GM19463 (cell line): ENCODE data around the gene TMEM208.

Experiments used
- ATAC-seq: cut with Tn5 transposase; IDR thresholded peaks from one replicate; pipeline ENCODE4 v1.9.1; 2021; ENCODE audit warnings: mild to moderate bottlenecking, moderate library complexity; ENCODE audit not compliant: unreplicated experiment

The TMEM208 gene

GRCh38 chr16:67248401-67249177 lies 21.7 kb downstream of the TMEM208 start, which contains the start of gene SLC9A5:
TSS of gene SLC9A5 (plus strand) at chr16:67248979. CDS start at chr16:67249015, 36 bp downstream.
- no peak for ATAC-seq

GRCh38 chr16:67249178-67250044 lies 22.5 kb downstream of the TMEM208 start:
- ATAC-seq: no peak

GRCh38 chr16:67250045-67250327 lies 23.1 kb downstream of the TMEM208 start:
- no peak for ATAC-seq

DNA sequence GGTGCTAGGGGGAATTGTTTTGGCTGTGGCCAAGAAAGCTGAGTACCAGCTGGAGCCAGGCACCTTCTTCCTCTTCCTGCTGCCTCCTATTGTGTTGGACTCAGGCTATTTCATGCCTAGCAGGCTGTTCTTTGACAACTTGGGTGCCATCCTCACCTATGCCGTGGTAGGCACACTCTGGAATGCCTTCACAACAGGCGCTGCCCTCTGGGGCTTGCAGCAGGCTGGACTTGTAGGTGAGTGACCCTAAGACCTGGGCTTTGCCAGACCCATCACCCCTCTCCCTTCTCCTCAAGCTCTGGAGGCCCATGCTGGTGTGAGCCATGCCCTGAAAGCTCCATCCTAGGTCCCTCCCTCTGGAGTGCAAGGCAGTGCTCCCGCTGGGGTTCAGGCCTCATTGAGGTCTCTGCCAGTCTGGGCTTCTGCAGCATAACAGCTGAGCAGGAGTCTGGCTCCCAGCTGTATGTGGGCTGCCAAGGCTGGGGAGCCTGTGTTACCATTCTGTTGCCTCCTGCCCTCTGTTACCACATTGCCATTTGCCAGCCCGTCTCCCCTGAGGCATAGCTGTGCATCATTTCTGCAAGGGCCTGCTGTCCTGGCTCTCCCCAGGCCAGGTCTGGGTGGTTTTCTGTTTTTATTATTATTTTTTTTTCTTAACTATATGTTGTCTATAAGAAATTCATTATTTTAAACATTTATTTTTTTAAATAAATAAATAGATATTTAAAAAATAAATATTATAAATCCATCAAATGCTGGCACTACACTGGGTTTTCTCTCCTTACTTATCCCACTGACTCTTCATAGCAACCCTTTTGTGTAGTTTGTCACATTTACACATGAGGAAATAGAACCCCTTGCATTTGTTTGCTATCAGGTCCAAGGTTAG lies 25.9 kb downstream of the TMEM208 start:
- ATAC-seq: no peak

GRCh38 chr16:67254801-67255552 lies 28.0 kb downstream of the TMEM208 start:
- no peak for ATAC-seq

GRCh38 chr16:67255553-67256221 lies 28.8 kb downstream of the TMEM208 start:
- no peak for ATAC-seq

DNA sequence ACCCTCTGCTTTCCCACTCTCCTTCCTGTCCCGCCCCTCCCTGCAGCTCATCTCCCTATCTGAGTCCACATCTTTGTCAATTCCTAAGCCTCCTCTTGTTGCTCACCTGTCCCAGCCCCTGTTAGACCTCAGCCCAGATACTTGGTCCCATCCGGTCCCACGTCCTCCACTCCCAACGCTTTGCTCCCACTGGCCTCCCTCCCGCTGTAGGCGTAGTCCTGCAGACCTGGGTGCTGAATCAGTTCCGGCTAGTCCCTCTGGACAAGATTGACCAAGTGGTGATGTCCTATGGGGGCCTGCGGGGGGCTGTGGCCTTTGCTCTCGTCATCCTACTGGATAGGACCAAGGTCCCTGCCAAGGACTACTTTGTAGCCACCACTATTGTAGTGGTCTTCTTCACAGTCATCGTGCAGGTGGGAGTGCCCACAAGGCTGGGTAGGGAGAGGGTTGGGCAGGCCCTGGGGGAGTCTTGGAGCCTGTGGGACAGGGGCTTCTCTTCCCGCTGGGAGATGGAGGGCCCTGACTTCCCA lies 29.8 kb downstream of the TMEM208 start:
- no peak for ATAC-seq

DNA sequence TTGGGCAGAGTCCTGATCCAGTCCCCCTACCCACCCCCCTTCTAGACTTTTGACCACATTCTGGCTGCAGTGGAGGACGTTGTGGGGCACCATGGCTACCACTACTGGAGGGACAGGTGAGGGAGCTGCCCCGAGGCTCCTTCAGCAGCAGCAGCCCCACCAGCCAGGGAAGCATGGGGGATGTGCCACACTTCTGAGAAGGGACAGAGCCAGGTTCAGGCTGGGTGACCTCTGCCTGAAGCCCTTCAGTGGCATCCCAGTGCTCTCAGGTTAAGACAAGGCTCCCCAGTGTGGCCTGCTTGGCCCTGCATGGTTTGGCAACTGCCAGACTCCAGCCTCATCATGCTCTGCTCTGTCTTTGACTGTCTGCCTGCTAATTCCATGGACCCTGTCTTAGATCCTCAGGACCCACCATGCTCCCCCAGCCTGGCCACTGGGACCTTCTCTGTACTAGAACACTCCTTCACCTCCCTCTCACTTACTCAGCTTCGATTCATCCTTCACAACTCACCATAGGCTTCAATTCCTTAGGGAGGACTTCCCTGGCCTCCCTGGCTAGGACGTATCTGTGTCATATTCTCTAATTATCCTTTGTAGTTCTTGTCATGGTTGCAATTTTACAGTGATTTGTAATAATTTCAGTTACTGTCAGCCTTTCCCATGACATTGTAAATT lies 30.7 kb downstream of the TMEM208 start:
- no peak for ATAC-seq

DNA sequence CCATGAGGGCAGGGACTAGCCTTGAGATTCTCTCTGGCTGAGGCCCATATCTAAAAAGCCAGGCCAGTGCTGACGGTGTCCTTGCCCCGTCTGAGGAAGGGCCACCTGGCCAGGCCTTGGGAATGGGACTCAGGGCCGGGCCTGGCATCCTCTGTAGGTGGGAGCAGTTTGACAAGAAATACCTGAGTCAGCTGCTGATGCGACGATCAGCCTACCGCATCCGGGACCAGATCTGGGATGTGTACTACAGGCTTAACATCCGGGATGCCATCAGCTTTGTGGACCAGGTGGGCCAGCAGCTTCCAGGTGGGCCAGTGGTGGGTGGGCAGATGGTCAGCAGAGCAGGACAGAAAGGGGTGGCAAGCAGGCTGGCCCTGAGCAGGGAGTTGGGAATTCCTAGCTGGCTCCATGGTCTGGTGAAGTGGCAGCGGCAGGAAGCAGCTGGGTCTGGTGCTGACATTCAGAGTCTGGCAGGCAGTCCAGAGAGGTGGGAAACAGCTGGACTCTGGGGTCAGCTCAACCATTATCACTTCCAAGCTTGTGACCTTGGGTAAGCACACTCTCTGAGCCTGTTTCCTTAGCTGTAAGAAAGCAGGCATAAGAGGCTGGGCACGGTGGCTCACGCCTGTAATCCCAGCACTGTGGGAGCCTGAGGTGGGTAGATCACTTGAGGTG lies 31.4 kb downstream of the TMEM208 start:
- ATAC-seq: no peak

- ATAC-seq: no peak
Observed at GRCh38 chr16:67259705-67260104, 32.8 kb downstream of the TMEM208 start.

- no peak for ATAC-seq
Observed at GRCh38 chr16:67260426-67261063, 33.6 kb downstream of the TMEM208 start.

DNA sequence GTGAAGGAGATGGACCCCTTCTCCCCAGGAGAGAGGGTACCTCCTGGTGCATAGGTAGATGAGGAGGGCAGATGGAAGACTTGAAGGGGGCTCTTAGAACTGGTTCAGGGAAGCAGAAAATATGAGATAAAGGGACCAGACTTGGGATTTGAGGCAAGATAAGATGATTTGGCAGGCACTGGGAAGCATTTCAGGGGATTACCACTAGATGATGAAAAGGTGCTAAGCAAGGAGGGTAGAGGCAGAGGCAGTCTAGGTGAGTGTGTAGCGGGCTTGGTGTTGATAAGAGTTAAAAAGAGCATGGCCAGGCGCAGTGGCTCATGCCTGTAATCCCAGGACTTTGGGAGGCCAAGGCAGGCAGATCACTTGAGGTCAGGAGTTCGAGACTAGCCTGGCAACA lies 36.3 kb downstream of the TMEM208 start:
- ATAC-seq: no peak

DNA sequence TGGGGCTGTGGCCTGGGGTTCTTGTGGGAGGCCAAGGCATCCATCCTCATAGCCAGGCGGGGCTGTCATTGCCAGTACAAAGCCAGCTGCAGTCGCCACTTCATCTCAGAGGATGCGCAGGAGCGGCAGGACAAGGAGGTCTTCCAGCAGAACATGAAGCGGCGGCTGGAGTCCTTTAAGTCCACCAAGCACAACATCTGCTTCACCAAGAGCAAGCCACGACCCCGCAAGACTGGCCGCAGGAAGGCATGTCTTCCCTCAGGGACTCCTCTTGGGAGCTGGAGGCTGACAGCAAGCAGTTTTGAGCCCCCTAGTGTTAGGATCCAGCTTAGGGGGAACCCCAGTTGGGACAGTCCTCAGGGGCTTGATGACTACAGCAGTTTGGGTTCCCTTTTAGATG lies 37.3 kb downstream of the TMEM208 start:
- ATAC-seq: no peak

DNA sequence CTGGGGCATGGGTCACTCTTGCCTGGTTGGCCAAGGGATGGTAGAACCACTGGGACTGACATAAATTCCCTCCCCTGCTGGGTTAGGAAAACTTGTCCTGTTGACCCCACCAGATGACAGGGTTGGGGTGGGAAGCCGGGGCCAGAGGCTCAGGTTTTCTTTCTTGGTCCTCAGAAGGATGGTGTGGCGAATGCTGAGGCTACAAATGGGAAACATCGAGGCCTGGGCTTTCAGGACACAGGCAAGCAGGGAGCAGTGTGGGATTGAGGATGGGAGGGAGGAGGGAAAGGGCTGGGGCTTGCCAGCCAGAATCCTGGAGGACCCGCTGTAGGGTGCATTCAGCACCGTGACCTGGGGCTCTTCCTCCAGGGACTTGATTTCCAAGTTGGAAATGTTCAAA lies 37.9 kb downstream of the TMEM208 start:
- ATAC-seq: no peak

DNA sequence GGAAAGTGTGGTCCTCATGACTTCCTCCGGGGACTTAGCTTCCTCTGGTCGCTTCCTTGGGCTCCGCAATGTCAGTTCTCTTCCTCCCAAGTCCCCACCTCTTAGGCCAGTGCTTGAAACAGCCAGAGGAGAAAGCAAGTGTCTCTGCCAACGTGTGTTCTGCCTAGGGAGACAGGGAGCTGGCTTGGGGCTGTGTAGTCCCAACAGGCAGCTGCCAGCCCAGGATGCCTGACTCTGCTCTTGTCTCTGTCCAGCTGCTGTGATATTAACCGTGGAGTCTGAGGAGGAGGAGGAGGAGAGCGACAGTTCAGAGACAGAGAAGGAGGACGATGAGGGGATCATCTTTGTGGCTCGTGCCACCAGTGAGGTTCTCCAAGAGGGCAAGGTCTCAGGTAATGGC lies 38.9 kb downstream of the TMEM208 start:
- ATAC-seq: no peak

DNA sequence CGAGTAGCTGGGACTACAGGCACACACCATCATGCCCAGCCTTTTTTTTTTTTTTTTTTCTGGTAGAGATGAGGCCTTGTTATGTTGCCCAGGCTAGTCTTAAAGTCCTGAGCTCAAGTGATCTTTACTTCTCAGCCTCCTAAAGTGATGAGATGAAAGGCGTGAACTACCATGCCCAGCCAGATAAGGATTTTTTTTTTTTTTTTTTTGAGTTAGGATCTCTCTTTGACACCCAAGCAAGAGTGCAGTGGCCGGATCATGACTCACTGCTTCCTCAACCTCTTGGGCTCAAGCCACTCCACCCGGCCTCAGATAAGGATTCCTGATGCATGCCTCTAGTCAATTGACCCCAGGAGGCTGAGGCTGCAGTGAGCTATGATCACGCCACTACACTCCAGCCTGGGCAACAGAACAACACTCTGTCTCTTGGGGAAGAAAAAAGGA lies 41.2 kb downstream of the TMEM208 start:
- ATAC-seq: no peak

DNA sequence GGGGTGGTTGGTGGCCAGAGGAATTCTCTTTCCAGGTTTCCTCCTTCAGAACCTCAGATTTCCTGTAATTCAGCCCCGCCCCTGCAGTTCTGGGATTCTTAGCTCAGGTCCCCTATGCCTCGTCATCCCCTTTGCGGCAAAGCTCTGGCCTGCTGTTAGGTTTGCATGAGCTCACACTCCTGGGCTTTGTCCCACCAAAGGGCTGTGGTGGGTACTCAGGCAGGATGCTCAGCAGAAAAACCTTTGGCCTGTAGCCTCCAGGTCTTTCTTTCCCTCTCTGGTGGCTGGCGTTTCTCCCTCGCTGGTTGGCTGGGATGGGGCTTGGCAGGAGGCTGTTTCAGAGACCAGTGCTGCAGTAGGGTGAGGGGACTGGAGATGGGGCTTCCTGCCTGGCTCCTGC lies 42.8 kb downstream of the TMEM208 start:
- ATAC-seq: no peak

DNA sequence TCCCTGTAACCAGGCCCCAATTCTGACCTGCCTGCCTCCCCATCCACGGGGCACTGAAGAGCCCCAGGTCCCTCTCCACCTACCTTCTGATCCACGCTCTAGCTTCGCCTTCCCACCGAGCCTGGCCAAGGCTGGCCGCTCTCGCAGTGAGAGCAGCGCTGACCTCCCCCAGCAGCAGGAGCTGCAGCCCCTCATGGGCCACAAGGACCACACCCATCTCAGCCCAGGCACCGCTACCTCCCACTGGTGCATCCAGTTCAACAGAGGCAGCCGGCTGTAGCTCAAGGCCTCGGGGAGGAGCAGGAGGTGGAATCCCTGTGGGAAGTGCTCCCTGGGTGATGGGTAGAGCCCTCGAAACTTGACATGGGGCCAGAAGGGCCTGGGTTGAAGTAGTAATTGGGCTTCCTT lies 44.0 kb downstream of the TMEM208 start:
- ATAC-seq: no peak
